GM12875 (cell line): ENCODE measurements around the gene OR51M1.
"Not testable (repeated sequence)": the region's sequence is repeated elsewhere in the genome, so short reads cannot be mapped to it uniquely, and the experiment has no call there.

ENCODE experiments used
- H3K4me3 ChIP-seq: one replicate; pipeline ENCODE4 v1.5.1; 2011; ENCODE audit warnings: low read depth, low read length, control low read depth
- TF ChIP-seq, protein P1 (sequence below): IDR thresholded peaks from 2 replicates; pipeline ENCODE4 v1.5.1; 2011; ENCODE audit warnings: low read depth, mild to moderate bottlenecking, control low read depth, inconsistent platforms, low read length, moderate library complexity, borderline replicate concordance; ENCODE audit not compliant: insufficient read depth

Gene OR51M1, protein sequence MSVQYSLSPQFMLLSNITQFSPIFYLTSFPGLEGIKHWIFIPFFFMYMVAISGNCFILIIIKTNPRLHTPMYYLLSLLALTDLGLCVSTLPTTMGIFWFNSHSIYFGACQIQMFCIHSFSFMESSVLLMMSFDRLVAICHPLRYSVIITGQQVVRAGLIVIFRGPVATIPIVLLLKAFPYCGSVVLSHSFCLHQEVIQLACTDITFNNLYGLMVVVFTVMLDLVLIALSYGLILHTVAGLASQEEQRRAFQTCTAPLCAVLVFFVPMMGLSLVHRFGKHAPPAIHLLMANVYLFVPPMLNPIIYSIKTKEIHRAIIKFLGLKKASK

DNA sequence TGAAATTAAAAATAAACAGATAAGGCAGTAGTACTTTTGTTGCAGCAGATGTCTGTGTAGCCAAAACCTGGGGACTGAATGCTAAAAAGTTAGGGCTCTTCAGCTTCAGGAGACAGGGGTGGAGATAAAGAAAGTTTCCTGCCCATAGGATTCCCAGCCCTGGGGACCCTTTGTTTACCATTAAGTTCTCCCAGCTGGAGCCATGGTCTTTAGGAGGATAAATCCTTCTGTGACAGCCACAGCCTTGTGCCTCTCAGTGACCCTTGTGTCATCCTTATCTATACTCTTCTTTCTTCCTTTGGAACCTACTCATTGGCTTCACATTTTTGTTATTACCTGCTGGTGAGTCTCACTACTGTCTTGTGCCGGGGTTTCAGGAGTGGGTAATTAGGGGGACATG, at the start of gene OR51M1:
Gene OR51M1, plus strand, starts transcription at position 237 of the 400 bp plus-strand sequence. CDS start 5,587 bp downstream, outside the sequence.
- TF ChIP-seq, protein P1, sequence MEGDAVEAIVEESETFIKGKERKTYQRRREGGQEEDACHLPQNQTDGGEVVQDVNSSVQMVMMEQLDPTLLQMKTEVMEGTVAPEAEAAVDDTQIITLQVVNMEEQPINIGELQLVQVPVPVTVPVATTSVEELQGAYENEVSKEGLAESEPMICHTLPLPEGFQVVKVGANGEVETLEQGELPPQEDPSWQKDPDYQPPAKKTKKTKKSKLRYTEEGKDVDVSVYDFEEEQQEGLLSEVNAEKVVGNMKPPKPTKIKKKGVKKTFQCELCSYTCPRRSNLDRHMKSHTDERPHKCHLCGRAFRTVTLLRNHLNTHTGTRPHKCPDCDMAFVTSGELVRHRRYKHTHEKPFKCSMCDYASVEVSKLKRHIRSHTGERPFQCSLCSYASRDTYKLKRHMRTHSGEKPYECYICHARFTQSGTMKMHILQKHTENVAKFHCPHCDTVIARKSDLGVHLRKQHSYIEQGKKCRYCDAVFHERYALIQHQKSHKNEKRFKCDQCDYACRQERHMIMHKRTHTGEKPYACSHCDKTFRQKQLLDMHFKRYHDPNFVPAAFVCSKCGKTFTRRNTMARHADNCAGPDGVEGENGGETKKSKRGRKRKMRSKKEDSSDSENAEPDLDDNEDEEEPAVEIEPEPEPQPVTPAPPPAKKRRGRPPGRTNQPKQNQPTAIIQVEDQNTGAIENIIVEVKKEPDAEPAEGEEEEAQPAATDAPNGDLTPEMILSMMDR, result no peak
- no peak within 1 kb of the TSS for H3K4me3 ChIP-seq

DNA sequence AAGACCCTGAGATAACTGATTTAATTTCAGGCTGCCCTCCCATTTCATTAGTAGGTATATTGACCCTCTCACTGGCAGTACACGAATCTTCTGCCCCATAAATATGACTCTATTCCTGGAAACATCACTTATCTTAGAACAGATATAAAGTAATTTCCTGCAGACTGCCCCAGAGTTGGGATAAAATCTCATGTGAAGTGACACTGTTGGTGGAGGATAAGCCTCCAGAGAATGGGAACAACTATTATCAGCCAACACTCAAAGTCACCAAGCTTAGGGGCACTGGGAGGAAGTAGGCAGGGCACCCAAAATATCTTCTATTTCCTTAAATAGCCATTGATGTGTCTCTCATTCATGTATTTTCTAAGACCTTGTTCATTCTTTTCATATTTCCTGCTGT, 48.4 kb upstream of the OR51M1 start:
- TF ChIP-seq, protein P1, result no peak
- no peak overlapping the region for H3K4me3 ChIP-seq

DNA sequence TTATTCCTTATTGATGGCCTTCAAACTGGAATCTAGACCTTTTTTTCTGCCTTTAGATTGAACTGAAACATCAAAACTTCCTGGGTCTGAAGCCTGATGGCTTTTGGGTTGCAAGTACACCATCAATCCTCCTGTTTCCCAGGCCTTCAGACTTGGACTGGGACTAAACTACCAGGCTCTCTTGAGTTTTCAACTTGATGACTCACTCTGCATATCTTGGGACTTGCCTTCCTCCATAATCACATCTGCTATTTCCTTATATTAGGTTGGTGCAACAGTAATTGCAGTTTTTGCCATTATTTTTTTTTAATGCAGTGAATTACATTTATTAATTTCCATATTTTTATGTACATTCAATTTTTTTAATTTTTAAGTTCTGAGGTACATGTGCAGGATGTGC, 47.3 kb upstream of the OR51M1 start:
- no peak overlapping the region for H3K4me3 ChIP-seq
- TF ChIP-seq, protein P1, result no peak

DNA sequence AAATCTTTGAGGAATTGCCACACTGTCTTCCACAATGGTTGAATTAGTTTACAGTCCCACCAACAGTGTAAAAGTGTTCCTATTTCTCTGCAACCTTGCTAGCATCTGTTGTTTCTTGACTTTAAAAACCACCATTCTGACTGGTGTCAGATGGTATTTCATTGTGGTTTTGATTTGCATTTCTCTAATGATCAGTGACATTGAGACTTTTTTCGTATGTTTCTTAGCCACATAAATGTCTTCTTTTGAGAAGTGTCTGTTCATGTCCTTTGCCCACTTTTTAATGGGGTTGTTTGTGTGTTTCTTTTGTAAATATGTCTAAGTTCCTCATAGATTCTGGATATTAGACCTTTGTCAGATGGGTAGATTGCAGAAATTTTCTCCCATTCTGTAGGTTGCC, 46.4 kb upstream of the OR51M1 start:
- H3K4me3 ChIP-seq, result not testable (repeated sequence)

DNA sequence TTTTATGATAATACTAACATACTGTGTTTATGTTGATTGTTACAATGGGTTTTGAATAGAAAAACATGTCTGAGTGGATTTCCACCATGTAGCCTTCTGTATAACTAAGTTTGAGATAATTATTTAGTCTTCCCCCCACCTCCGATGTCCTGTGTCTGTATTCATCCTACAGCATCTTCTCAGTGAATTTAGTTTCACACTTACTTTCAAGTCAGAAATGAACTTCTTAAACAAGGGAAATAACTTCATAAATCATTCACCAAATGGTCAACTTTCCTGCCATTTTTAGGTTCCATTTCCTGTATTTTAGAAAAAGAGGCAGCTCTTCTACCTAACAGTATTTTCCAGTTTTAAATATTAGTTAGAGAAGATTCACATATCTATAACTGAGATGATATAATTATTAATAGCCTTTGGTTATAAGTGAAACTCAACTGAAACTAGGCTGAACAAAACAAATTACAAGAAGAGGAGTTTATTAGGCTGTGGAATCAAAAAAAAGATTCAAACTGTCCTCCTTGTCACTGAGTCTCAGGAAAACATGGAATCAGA, 43.8 kb upstream of the OR51M1 start:
- TF ChIP-seq, protein P1, result no peak
- H3K4me3 ChIP-seq, result no peak overlapping the region

DNA sequence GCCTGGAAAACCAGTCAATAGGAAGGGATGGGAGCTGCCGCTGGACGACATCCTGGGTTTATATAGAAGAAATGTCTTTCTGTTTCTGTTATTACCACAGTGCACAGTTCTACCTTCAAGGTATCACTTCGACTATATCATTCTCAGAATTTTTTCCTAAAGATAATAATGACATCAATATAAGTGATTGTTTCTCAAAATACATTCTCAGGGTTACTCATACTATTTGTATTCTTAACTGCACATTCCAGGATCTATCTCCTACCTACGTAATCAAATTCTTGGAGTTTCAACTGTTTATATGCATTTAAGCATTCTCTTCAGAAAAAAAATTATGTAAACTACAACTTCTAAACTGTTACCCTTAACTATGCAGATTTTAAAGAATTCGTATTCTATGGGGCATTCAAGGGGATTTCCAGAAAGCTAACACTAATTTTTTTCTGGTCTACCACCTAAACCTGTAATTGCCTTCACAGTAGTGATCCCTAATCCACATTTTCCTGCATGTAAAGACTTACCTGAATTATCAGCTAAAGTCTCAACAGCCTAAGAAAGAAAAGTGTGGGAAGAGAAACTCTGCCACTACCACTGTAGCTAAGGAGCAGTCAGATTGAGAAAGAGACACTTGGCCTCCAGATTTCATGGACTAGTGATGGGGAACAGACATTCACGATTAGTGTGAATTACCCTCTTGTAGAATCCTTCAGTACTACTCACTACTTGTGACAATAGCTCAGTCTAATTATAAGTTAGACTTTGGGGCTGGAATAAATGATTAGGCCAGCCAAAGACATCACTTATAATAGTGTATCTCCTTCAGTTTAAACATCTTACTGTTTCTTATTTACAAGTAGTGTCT, 39.9 kb upstream of the OR51M1 start, which contains the start of gene OR51B5:
Gene OR51B5, minus strand, starts transcription at position 51 of the 862 bp plus-strand sequence. Its CDS starts 0 bp downstream, at position 51.
- H3K4me3 ChIP-seq, result no peak within 1 kb of the TSS
- TF ChIP-seq, protein P1, result no peak

DNA sequence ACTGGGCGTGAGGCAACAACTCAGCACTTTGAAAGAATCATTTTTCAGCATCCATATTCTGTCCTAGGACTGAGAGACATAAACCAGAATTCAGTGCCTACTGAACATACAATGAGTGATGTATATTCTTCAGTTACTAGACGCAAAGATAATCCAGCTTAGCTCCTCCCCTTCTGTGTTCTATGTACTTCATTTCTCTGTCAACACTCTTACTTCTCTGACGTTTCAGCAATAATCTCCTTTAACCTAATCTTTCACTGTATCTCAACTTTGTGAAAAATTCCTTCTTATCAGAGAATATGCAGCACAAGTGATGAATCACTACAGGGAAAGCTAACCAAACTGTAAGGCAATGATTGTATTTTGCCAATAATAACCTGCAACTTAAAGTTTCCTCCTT, 37.8 kb upstream of the OR51M1 start:
- TF ChIP-seq, protein P1, result no peak
- H3K4me3 ChIP-seq, result no peak overlapping the region
